GM21737 (cell line): ENCODE results near the gene THAP7.

Experiments
- ATAC-seq: cut with Tn5 transposase; IDR thresholded peaks from one replicate; pipeline ENCODE4 v1.9.1; 2021; ENCODE audit warnings: mild to moderate bottlenecking, moderate library complexity; ENCODE audit not compliant: unreplicated experiment

The THAP7 gene

GRCh38 chr22:21031545-21032036, 29.7 kb upstream of the THAP7 start:
- no peak for ATAC-seq

DNA sequence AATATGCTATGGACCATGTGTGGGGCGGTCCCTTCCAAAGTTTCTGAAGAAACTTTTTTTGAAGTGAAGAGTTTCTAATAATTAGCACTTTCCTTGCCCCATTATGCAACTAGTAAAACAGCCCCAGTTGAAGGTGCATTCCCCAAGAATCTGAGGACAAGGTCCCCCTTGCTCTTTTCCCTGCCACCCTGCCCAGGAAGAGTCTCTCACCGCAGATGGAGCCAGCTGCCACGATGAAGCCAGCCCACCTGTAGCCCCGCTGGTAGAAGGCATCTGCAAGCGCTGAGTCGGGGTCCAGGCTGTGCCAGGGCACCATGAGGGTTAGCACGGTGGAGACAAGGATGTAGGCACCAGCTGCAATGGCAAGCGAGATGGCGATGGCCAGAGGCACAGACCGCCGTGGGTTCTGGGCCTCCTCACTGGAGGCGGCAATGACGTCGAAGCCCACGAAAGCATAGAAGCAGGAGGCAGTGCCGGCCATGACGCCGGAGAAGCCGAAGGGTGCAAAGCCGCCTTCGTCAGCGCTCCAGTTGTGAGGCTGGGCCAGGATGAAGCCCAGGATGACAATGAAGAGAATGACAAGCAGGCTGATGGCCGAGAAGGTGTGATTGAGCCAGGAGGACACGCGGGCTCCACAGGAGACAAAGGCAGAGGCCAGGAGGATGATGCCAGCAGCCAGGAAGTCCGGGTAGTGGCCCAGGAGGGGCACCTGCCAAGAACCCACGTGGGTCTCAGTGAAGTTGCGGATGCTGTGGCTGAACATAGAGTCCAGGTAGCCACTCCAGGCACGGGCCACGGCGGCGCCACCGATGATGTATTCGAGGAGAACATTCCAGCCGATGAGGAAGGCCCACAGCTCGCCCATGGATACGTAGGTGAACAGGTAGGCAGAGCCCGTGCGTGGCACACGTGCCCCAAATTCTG, 29.0 kb upstream of the THAP7 start:
- no peak for ATAC-seq

- ATAC-seq: no peak
These were observed 28.1 kb upstream of the THAP7 start for GRCh38 chr22:21030032-21030431.

DNA sequence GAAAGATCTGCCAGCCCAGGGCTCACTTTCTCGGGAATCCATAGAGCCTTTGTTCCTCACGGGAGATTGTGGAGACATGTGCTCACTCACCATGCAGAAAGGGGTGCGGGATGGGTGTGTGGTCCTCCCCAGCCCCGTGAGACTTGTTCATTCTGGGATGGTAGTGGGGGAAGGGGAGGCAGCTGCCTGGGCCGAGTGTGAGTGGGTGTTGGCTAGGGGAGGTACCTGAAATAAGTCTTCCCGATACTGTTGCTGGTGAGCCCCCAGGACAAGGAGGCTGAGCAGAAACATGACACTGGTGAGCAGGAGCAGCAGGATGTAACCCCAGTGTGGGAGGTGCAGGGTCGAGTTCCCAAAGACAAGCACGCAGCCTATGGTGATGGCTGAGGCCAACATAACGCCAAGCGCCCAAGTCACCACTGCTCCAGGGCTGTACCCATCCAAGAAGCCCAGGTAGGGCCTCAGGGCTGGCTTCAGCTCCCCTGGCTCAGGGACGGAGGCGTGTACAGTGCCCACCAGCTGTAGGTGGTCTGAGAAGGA, 27.6 kb upstream of the THAP7 start:
- no peak for ATAC-seq

GRCh38 chr22:21028277-21029251, 26.6 kb upstream of the THAP7 start:
- ATAC-seq: no peak

- ATAC-seq: no peak
These were observed 25.1 kb upstream of the THAP7 start for GRCh38 chr22:21026783-21027692.

DNA sequence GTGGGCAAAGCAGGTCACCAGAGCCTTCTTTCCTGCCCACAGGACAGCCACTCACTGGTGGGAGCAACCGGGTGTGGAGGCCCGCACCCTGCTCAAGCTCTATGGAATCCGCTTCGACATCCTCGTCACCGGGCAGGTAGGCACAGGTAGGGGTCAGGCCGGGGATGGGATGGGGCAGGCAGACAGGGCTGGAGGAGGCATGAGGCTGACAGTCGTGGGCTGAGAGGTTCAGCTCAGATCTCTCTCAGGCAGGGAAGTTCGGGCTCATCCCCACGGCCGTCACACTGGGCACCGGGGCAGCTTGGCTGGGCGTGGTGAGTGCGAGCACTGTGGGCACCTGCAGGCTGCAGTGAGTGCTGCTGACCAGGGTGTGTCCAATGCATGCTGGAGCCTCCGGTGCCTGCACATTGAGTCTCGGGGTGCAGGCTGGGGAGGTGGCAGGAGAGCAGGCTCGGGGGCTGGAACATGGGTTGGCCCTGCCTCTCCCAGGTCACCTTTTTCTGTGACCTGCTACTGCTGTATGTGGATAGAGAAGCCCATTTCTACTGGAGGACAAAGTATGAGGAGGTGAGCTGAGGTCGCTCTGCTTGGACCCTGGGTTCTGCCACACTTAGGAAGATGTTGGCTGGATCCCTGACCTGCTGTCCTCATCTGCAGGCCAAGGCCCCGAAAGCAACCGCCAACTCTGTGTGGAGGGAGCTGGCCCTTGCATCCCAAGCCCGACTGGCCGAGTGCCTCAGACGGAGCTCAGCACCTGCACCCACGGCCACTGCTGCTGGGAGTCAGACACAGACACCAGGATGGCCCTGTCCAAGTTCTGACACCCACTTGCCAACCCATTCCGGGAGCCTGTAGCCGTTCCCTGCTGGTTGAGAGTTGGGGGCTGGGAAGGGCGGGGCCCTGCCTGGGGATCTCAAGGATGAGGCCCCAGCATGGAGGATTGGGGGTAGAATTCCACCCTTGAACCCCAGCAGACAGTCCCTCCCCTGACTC, 24.1 kb upstream of the THAP7 start:
- ATAC-seq: no peak

- ATAC-seq: no peak
These were observed 23.3 kb upstream of the THAP7 start for GRCh38 chr22:21025266-21025665.

GRCh38 chr22:21022955-21023614, 21.2 kb upstream of the THAP7 start:
- no peak for ATAC-seq

DNA sequence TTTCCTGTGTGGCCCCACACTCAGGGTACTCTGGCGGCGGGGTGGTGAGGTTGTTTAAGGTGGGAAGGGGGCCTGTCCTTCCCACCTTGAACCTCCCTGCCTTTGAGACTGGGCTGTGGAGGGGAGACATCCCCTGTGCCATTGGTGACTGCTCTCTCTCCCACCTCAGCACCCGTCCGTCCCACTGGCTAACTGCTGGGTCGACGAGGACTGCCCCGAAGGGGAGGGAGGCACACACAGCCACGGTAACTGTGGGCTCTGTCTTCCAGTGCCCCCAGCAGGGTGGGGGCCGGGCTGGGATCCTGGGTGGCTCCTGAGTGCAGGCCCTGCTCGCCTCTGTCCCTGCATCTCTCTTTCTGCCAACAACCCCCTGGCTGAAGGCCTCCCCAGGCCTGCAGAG, 20.6 kb upstream of the THAP7 start:
- ATAC-seq: no peak

DNA sequence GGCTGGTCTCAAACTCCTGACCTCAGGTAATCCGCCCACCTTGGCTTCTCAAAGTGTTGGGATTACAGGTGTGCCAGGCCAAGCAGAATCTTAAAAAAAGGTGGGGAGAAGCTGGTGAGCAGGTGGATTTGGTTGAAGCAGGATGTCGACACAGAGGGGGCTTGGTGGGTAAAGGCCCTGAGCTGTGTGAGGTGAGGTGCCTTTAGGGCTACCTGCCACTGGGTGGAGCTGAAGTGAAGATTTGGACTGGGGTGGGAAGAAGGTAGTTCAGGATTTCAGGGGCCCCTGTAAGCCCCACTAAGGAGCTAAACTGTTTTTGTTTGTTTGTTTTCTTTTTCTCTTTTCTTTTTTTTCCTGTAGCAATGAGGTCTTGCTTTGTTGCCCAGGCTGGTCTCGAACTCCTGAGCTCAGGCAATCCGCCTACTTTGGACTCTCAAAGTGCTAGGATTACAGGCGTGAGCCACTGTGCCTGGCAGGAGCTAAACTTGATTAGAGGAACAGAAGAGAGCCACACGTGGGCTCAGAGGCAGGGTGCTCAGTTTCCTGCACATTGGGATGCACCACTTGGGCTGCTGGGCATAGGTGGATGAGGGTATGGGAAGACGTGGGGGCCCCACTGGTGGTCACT, 19.0 kb upstream of the THAP7 start:
- ATAC-seq: no peak

GRCh38 chr22:21018314-21018713, 16.4 kb upstream of the THAP7 start:
- ATAC-seq: no peak

GRCh38 chr22:21016644-21017420, 14.9 kb upstream of the THAP7 start:
- ATAC-seq: no peak

DNA sequence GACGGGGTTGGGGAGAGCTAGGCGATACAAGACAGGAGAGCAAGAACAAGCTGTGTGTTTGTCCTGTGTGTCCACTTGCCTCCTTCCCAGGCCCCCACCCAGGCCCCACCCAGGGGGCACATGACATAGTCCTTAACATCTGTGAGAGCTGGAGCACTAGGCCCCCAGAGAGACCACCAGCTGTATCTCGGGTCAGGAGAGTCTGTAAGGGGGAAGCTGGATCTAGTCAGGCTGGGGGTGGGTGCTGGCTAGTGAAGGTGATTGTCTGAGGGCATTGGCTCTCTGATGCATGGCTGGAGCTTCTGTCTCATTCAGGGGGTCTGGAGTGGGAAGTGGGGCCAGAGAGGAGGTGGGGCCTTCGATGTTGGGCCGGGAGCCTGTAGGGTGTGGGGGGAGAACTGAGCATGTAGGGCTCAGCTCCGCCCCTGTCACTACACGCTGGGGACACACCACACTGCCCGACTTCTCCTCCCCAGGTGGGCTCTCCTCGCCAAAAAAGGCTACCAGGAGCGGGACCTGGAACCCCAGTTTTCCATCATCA, 13.6 kb upstream of the THAP7 start:
- no peak for ATAC-seq

DNA sequence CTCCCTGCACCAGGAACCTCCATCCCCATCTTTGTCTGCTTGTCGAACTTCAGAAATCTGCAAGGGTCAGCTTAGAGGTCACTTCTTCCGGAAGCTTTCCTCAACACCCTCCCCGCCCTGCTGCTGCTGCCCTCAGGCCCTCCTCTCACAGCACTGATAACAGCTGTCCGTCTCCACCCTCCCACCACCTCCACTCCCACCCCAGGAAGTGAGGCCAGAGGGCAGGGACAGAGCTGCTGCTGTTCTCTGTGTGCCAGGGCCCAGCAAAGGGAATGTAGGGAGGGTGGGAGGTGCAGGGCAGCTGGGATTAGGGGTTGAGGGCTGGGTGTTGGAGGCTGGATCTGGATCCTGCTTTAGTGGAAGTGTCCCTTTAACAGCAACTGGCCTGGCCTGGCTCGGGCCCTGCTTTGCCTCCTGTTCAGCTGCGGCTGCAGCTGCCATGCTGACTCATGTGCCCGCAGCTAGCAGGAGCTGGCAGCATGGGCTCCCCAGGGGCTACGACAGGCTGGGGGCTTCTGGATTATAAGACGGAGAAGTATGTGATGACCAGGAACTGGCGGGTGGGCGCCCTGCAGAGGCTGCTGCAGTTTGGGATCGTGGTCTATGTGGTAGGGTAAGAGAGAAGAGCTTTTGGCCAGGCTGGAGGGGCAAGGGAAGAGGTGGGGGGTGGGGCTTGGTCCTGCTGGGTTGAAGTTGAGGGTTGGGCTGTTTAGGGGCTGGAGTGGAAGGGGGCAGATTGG, 13.0 kb upstream of the THAP7 start, which contains the start of gene P2RX6:
TSS of gene P2RX6 (plus strand) at position 440 of the 740 bp plus-strand sequence. CDS start at position 450, 10 bp downstream.
- no peak for ATAC-seq

GRCh38 chr22:21014202-21014725, 12.3 kb upstream of the THAP7 start:
- peak; percentile 77 for ATAC-seq
